PFSK-1 (cell line): Measurements from ENCODE around the gene KCNMA1.

ENCODE experiments used
- POLR2AphosphoS5 ChIP-seq: IDR thresholded peaks from 2 replicates; pipeline ENCODE4 v1.6.1; 2012; ENCODE audit warnings: low read depth, mild to moderate bottlenecking, control low read depth, low read length, moderate library complexity
- SIN3A ChIP-seq: IDR thresholded peaks from 2 replicates; pipeline ENCODE4 v1.6.1; 2012; ENCODE audit warnings: mild to moderate bottlenecking, low read length, moderate library complexity, borderline replicate concordance; ENCODE audit not compliant: insufficient read depth

DNA sequence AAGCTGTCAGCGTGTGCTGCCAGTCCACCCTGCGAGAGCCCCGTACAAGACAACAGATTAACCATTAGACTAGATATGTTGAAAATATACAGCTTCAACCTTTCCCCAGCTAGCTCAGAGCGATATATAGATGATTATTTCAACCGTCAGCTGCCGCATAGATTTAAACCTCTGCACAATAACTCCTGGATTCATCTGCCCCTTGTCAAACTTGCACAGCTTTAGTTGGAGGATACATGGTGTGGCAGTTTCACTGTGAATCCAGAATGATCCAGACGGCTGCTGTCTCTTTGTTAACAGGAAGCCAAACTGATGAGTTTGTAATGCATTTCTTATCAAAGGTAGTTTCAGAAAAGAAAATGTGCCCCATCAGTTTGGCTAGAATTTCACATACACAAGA is 659.7 kb downstream of the KCNMA1 start:
- TF ChIP-seq POLR2AphosphoS5 = no peak
- no peak for TF ChIP-seq SIN3A
